ENCODE measurements around the gene RUFY3. TPM values are rescaled to one million over a fixed set of nuclear protein-coding genes. Genes with fewer than 3 reads are reported as not detected.

RUFY3 gene
- total RNA-seq, 1 donor = 64.8 TPM

- no peak for DNase-seq (ENCODE audit: low read depth)
- TF ChIP-seq, protein P1, sequence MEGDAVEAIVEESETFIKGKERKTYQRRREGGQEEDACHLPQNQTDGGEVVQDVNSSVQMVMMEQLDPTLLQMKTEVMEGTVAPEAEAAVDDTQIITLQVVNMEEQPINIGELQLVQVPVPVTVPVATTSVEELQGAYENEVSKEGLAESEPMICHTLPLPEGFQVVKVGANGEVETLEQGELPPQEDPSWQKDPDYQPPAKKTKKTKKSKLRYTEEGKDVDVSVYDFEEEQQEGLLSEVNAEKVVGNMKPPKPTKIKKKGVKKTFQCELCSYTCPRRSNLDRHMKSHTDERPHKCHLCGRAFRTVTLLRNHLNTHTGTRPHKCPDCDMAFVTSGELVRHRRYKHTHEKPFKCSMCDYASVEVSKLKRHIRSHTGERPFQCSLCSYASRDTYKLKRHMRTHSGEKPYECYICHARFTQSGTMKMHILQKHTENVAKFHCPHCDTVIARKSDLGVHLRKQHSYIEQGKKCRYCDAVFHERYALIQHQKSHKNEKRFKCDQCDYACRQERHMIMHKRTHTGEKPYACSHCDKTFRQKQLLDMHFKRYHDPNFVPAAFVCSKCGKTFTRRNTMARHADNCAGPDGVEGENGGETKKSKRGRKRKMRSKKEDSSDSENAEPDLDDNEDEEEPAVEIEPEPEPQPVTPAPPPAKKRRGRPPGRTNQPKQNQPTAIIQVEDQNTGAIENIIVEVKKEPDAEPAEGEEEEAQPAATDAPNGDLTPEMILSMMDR (IDR thresholded peaks at IDR 0.05; ENCODE audit: insufficient read depth, low read length) = no peak
- no peak overlapping the region for H3K4me3 ChIP-seq (ENCODE audit: low read depth, low read length)
Measured at GRCh38 chr4:70808151-70808550, 86.4 kb downstream of the RUFY3 start.

GRCh38 chr4:70815370-70815769 is 93.6 kb downstream of the RUFY3 start:
- peak; percentile 16 for DNase-seq (ENCODE audit: low read depth)

GRCh38 chr4:70816894-70817293 is 95.1 kb downstream of the RUFY3 start:
- H3K4me3 ChIP-seq (ENCODE audit: low read depth, low read length) = no peak overlapping the region
- TF ChIP-seq, protein P1 (IDR thresholded peaks at IDR 0.05; ENCODE audit: insufficient read depth, low read length) = no peak
- DNase-seq (ENCODE audit: low read depth) = no peak

More at GRCh38 chr4:70815370-70815769, 93.6 kb downstream of the RUFY3 start:
- TF ChIP-seq, protein P1 (IDR thresholded peaks at IDR 0.05; ENCODE audit: insufficient read depth, low read length) = no peak
- H3K4me3 ChIP-seq (ENCODE audit: low read depth, low read length) = no peak overlapping the region

GRCh38 chr4:70818173-70818855 is 96.5 kb downstream of the RUFY3 start:
- no peak for DNase-seq (ENCODE audit: low read depth)
- no peak overlapping the region for H3K4me3 ChIP-seq (ENCODE audit: low read depth, low read length)
- TF ChIP-seq, protein P1 (IDR thresholded peaks at IDR 0.05; ENCODE audit: insufficient read depth, low read length) = no peak

DNA sequence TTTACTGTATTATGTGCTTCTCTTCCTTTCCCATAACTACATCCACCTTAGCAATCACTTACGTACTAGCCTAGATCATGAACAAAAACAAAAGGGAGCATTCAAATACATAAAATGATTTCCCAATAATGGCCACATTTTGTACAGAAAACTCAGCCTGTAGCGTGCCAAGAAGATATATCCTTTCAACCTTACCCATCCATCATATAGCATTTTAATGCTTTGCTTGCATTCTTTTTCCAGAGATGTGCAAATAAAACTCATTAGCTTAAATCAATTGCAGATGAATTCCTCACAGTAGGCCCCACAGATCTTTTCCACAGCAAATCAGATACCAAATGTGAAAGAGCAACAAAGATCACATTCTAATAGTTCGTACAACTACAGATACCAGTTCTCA is 97.2 kb downstream of the RUFY3 start:
- TF ChIP-seq, protein P1 (IDR thresholded peaks at IDR 0.05; ENCODE audit: insufficient read depth, low read length) = no peak
- no peak overlapping the region for H3K4me3 ChIP-seq (ENCODE audit: low read depth, low read length)
- no peak for DNase-seq (ENCODE audit: low read depth)

GRCh38 chr4:70829015-70829414 is 107.3 kb downstream of the RUFY3 start:
- TF ChIP-seq, protein P1 (IDR thresholded peaks at IDR 0.05; ENCODE audit: insufficient read depth, low read length) = no peak
- DNase-seq (ENCODE audit: low read depth) = no peak
- no peak overlapping the region for H3K4me3 ChIP-seq (ENCODE audit: low read depth, low read length)

GRCh38 chr4:70829492-70829891 is 107.7 kb downstream of the RUFY3 start:
- no peak overlapping the region for H3K4me3 ChIP-seq (ENCODE audit: low read depth, low read length)
- no peak for DNase-seq (ENCODE audit: low read depth)
- TF ChIP-seq, protein P1 (IDR thresholded peaks at IDR 0.05; ENCODE audit: insufficient read depth, low read length) = no peak
